ENCODE data around the gene RPS14.

DNA sequence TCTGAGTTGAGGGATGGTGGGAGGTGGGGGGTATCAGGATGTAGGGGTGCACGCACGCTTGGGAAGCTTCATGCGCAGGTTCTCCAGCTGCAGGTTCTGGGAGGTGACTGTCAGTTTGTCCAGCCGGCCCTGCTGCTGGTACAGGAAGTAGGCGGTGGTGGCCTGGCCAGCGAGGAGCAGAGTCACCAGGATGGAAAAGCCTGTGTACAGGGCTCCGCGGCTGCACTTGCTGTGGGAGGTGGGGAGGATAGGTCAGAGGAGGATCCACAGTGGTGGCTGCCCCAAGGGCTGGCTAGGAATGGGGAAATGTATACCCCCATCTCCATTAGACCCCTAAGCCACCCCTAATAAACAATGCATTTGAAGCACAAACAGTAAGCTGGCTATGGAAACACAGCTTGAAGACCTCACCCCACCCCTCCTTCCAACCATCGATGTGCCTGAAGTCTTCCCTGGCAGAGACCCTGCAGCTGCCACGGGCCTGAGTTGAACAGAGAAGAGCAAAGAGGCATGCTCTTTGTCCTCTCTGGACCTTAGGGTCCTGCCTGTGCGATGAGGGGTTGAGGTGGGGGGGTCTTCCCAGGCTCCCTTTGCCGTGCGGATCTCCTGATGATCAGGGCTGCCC, 42.3 kb downstream of the RPS14 start:
- TF ChIP-seq CTCF (optimal IDR thresholded peaks at IDR 0.05 in 1 of 3, IDR thresholded peaks at IDR 0.05 in 1 of 3, conservative IDR thresholded peaks at IDR 0.05 in 1 of 3; ENCODE audit: extremely low read depth in 1 of 3, insufficient read depth in 2 of 3, low read length in 3 of 3), result no peak
- no peak for TF ChIP-seq EZH2 (IDR thresholded peaks at IDR 0.05; ENCODE audit: low read length)
